Measurements from ENCODE around the gene DNMT1.

The DNMT1 gene

DNA sequence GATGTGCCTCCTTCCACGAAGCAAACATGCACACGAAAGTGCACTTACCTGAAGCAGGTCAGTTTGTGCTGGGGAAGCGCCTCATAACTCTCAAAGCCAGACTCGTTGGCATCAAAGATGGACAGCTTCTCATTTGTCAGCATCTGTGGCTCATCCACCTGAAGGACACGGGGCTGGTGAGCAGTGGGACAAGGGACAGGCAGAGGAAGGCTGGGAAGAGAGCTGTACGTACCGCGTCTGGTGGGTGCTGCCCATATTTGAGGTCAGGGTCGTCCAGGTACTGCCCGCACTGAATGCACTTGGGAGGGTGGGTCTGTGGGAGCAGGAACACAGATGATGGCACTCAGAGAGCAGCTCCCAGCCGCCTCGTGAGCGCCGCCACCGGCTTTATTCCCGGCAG is 35.1 kb downstream of the DNMT1 start:
- Histone ChIP-seq H3K4me3 (ENCODE audit: low read length) (no peak overlapping the region), H3K27me3 (ENCODE audit: insufficient read depth, low read length) (no peaks in the 10 kb centered on the region), H2AFZ (ENCODE audit: low read depth, low read length) (no peak overlapping the region), H3K4me1 (ENCODE audit: insufficient read depth, low read length) (no peaks in the 10 kb centered on the region), H3K36me3 (ENCODE audit: insufficient read depth, low read length) (peaks cover 93% of the 10 kb centered on the region), H3K9me3 (ENCODE audit: low read length) (no peaks in the 10 kb centered on the region)

DNA sequence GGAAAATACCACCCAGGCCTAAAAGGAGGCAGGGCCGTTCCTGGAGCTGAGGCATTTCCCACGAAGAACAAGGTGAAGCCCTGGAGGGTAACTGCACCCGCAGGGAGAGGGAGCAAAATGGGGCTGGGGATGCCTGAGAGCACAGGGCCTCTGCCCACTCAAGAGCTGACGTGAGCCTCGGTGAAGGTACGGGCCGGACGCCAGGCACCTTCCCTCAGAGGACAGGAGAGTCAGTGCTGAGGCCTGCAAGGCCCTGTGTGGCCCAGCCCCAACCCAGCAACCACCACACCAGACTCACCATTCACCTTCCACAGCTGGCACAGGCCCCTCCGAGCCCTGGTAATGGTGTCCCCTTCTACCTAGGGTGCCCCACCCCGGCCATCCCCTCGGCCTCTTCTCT is 36.3 kb downstream of the DNMT1 start:
- Histone ChIP-seq H3K4me1 (ENCODE audit: insufficient read depth, low read length) (no peaks in the 10 kb centered on the region), H3K36me3 (ENCODE audit: insufficient read depth, low read length) (peaks cover 96% of the 10 kb centered on the region), H3K27me3 (ENCODE audit: insufficient read depth, low read length) (no peaks in the 10 kb centered on the region), H3K4me3 (ENCODE audit: low read length) (no peak overlapping the region), H3K9me3 (ENCODE audit: low read length) (no peaks in the 10 kb centered on the region), H2AFZ (ENCODE audit: low read depth, low read length) (no peak overlapping the region)

- Histone ChIP-seq H3K4me3 (ENCODE audit: low read length) (no peak overlapping the region), H3K9me3 (ENCODE audit: low read length) (no peaks in the 10 kb centered on the region), H3K27me3 (ENCODE audit: insufficient read depth, low read length) (no peaks in the 10 kb centered on the region), H2AFZ (ENCODE audit: low read depth, low read length) (no peak overlapping the region), H3K36me3 (ENCODE audit: insufficient read depth, low read length) (peaks cover 92% of the 10 kb centered on the region), H3K4me1 (ENCODE audit: insufficient read depth, low read length) (no peaks in the 10 kb centered on the region)
These were observed 36.7 kb downstream of the DNMT1 start for GRCh38 chr19:10158071-10158470.

DNA sequence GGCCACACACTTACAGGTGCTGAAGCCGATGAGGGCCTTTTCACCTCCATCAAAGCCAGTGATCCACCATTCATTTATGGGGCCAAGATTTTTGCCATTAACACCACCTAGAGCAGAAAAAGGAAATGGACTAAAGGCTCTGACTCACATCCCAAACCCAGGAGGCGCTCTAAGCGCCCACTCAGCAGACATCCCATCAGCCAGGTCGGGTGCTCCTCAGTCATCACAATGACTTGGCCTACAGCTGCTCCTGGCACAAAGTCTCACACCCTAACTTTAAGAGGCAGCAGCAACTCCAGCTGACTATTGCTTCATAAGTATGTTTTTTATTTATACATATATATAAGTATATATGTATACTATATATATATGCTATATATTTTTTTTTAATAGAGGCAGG is 38.9 kb downstream of the DNMT1 start:
- Histone ChIP-seq H3K4me1 (ENCODE audit: insufficient read depth, low read length) (no peaks in the 10 kb centered on the region), H3K36me3 (ENCODE audit: insufficient read depth, low read length) (peaks cover 93% of the 10 kb centered on the region), H3K27me3 (ENCODE audit: insufficient read depth, low read length) (no peaks in the 10 kb centered on the region), H2AFZ (ENCODE audit: low read depth, low read length) (no peak overlapping the region), H3K4me3 (ENCODE audit: low read length) (no peak overlapping the region), H3K9me3 (ENCODE audit: low read length) (no peaks in the 10 kb centered on the region)

DNA sequence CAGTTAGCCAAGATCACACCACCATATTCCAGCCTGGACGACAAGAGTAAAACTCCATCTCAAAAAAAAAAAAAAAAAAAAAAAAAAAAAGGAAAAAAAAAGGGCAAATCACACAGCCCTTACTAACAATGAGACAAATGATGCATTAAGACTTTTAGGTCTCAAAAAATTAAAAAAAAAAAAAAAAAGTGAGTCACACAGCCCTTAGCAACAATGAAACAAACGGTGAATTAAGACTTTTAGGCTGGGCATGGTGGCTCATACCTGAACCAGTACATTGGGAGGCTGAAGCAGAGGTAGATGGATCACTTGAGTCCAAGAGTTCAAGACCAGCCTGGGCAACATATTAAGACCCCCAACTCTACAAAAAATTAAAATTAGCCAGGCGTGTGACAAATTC is 42.7 kb downstream of the DNMT1 start:
- Histone ChIP-seq H3K4me3 (ENCODE audit: low read length) (no peak overlapping the region), H3K36me3 (ENCODE audit: insufficient read depth, low read length) (peaks cover 83% of the 10 kb centered on the region), H3K27me3 (ENCODE audit: insufficient read depth, low read length) (no peaks in the 10 kb centered on the region), H3K4me1 (ENCODE audit: insufficient read depth, low read length) (no peaks in the 10 kb centered on the region), H2AFZ (ENCODE audit: low read depth, low read length) (no peak overlapping the region), H3K9me3 (ENCODE audit: low read length) (no peaks in the 10 kb centered on the region)

GRCh38 chr19:10151521-10151920 is 43.2 kb downstream of the DNMT1 start:
- Histone ChIP-seq H3K36me3 (ENCODE audit: insufficient read depth, low read length) (peaks cover 82% of the 10 kb centered on the region), H3K4me1 (ENCODE audit: insufficient read depth, low read length) (no peaks in the 10 kb centered on the region), H3K4me3 (ENCODE audit: low read length) (no peak overlapping the region), H2AFZ (ENCODE audit: low read depth, low read length) (no peak overlapping the region), H3K27me3 (ENCODE audit: insufficient read depth, low read length) (no peaks in the 10 kb centered on the region), H3K9me3 (ENCODE audit: low read length) (no peaks in the 10 kb centered on the region)

DNA sequence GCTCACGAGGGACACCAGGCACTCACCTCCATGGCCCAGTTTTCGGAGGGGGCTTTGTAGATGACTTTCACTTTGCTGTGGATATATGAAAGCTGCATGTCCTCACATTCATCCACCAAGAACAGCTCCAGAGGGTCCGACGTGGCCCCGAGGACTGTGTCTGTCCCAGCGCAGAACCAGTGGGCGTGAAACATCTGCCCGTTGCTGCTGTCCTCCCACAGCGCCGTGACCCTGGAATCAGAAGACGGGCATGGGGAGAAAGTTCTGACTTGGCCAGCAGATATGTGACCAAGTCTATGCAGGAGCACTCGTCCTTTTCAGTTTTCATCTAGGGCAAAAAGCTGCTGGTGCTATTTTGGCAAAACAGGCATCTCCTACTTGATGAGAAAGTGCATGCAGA is 45.3 kb downstream of the DNMT1 start:
- Histone ChIP-seq H3K36me3 (ENCODE audit: insufficient read depth, low read length) (peaks cover 81% of the 10 kb centered on the region), H3K9me3 (ENCODE audit: low read length) (no peaks in the 10 kb centered on the region), H2AFZ (ENCODE audit: low read depth, low read length) (no peak overlapping the region), H3K4me3 (ENCODE audit: low read length) (no peak overlapping the region), H3K27me3 (ENCODE audit: insufficient read depth, low read length) (no peaks in the 10 kb centered on the region), H3K4me1 (ENCODE audit: insufficient read depth, low read length) (no peaks in the 10 kb centered on the region)

- H3K9me3 ChIP-seq (ENCODE audit: low read length), result no peaks in the 10 kb centered on the region
- no peaks in the 10 kb centered on the region for H3K4me1 ChIP-seq (ENCODE audit: insufficient read depth, low read length)
- H3K36me3 ChIP-seq (ENCODE audit: insufficient read depth, low read length), result peaks cover 84% of the 10 kb centered on the region
- H2AFZ ChIP-seq (ENCODE audit: low read depth, low read length), result no peak overlapping the region
- H3K4me3 ChIP-seq (ENCODE audit: low read length), result no peak overlapping the region
- no peaks in the 10 kb centered on the region for H3K27me3 ChIP-seq (ENCODE audit: insufficient read depth, low read length)
These were observed 48.6 kb downstream of the DNMT1 start for GRCh38 chr19:10146142-10146541.

DNA sequence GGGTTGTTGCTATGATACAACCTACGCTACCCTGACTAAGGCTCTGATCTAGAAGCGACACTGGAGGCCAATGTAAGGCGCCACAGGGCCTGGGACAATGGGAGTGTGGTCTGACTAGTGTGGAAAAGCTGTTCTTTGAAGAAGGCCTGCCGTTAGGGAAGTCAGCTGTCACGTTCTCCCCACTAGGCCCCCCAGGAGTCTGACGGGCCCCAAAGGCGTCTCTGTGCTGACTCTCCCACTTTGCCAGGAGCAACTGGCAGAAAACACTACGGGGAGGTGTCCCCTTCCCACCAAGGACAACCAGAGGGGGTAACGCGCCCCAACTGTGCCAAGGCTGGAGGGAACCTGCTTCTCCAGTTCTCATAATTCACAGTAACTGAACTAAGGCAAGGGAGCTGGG is 49.7 kb downstream of the DNMT1 start:
- H3K36me3 ChIP-seq (ENCODE audit: insufficient read depth, low read length), result peaks cover 82% of the 10 kb centered on the region
- no peaks in the 10 kb centered on the region for H3K9me3 ChIP-seq (ENCODE audit: low read length)

GRCh38 chr19:10144361-10144760 is 50.4 kb downstream of the DNMT1 start:
- Histone ChIP-seq H3K4me3 (ENCODE audit: low read length) (no peak overlapping the region), H3K36me3 (ENCODE audit: insufficient read depth, low read length) (peaks cover 82% of the 10 kb centered on the region), H2AFZ (ENCODE audit: low read depth, low read length) (no peak overlapping the region), H3K9me3 (ENCODE audit: low read length) (no peaks in the 10 kb centered on the region), H3K27me3 (ENCODE audit: insufficient read depth, low read length) (no peaks in the 10 kb centered on the region), H3K4me1 (ENCODE audit: insufficient read depth, low read length) (no peaks in the 10 kb centered on the region)

More for the DNA sequence above, 49.7 kb downstream of the DNMT1 start:
- H2AFZ ChIP-seq (ENCODE audit: low read depth, low read length), result no peak overlapping the region
- H3K4me3 ChIP-seq (ENCODE audit: low read length), result no peak overlapping the region
- no peaks in the 10 kb centered on the region for H3K27me3 ChIP-seq (ENCODE audit: insufficient read depth, low read length)
- no peaks in the 10 kb centered on the region for H3K4me1 ChIP-seq (ENCODE audit: insufficient read depth, low read length)

DNA sequence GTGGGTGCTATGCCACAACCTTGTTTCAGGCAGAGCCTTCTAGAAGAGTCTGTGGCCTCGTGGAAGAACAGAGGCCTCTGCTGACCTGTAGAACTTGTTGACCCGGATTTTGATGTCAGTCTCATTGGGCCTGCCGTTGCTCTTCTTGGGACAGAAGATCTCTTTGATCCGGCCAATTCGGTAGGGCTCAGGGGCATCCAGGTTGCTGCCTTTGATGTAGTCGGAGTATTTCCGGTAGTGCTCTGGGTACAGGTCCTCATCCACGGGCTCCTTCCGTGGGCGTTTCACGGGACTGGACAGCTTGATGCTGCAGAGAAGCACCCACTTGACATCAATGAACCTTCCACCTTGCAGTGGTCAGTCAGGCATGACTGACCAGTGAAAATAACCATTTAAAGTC is 51.1 kb downstream of the DNMT1 start:
- Histone ChIP-seq H3K4me1 (ENCODE audit: insufficient read depth, low read length) (no peaks in the 10 kb centered on the region), H2AFZ (ENCODE audit: low read depth, low read length) (no peak overlapping the region), H3K9me3 (ENCODE audit: low read length) (no peaks in the 10 kb centered on the region), H3K36me3 (ENCODE audit: insufficient read depth, low read length) (peaks cover 84% of the 10 kb centered on the region), H3K27me3 (ENCODE audit: insufficient read depth, low read length) (no peaks in the 10 kb centered on the region), H3K4me3 (ENCODE audit: low read length) (no peak overlapping the region)

- Histone ChIP-seq H2AFZ (ENCODE audit: low read depth, low read length) (no peak overlapping the region), H3K9me3 (ENCODE audit: low read length) (no peaks in the 10 kb centered on the region), H3K36me3 (ENCODE audit: insufficient read depth, low read length) (peaks cover 89% of the 10 kb centered on the region), H3K4me1 (ENCODE audit: insufficient read depth, low read length) (no peaks in the 10 kb centered on the region), H3K4me3 (ENCODE audit: low read length) (no peak overlapping the region), H3K27me3 (ENCODE audit: insufficient read depth, low read length) (no peaks in the 10 kb centered on the region)
These were observed 51.9 kb downstream of the DNMT1 start for GRCh38 chr19:10142701-10143375.

DNA sequence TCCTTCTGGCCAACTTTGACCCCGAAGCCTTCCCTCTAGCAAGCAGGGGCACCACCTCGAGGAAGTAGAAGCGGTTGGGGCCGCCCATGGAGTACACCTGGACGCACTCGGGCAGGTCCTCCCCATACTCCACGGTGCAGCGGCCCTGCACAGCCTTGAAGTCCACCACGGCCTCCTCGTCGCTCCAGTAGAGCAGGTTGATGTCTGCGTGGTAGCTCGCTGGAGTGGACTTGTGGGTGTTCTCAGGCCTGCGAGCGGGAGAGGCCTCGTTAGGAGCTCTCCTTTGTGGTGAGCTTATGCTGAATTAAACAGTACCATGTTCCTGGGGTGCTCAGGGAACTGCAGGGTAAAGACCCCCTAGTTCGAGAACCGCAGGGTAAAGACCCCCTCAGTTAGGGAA is 52.8 kb downstream of the DNMT1 start:
- Histone ChIP-seq H3K36me3 (ENCODE audit: insufficient read depth, low read length) (peaks cover 94% of the 10 kb centered on the region), H3K27me3 (ENCODE audit: insufficient read depth, low read length) (no peaks in the 10 kb centered on the region), H3K9me3 (ENCODE audit: low read length) (no peaks in the 10 kb centered on the region), H3K4me3 (ENCODE audit: low read length) (no peak overlapping the region), H3K4me1 (ENCODE audit: insufficient read depth, low read length) (no peaks in the 10 kb centered on the region), H2AFZ (ENCODE audit: low read depth, low read length) (no peak overlapping the region)

DNA sequence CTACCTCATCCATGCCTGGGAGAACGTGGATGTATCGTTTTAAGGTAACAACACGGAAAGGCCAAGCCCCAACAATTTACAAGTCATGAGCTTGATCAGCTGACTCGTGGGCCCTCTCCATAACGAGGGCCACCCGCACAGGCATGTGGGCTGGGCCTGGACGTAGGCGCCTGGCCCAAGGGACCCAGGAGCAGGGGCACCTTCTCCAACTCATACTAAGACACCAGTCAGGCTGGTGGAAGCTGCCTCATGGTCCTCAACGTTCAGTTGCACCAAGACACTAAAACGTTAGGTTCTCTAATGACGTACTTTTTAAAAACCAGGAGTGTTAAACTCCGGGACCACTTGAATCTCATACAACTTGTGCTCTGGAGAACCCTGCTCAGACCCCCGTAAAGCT is 53.3 kb downstream of the DNMT1 start:
- Histone ChIP-seq H3K36me3 (ENCODE audit: insufficient read depth, low read length) (peaks cover 94% of the 10 kb centered on the region), H3K4me1 (ENCODE audit: insufficient read depth, low read length) (no peaks in the 10 kb centered on the region), H3K27me3 (ENCODE audit: insufficient read depth, low read length) (no peaks in the 10 kb centered on the region)

More for the DNA sequence above, 53.3 kb downstream of the DNMT1 start:
- Histone ChIP-seq H3K4me3 (ENCODE audit: low read length) (no peak overlapping the region), H3K9me3 (ENCODE audit: low read length) (no peaks in the 10 kb centered on the region), H2AFZ (ENCODE audit: low read depth, low read length) (no peak overlapping the region)
